HG03045 (cell line): ENCODE results near the gene PHOSPHO2.

Experiments used
- ATAC-seq: cut with Tn5 transposase; IDR thresholded peaks from one replicate; pipeline ENCODE4 v1.9.1; 2021; ENCODE audit warnings: mild to moderate bottlenecking, moderate library complexity; ENCODE audit not compliant: unreplicated experiment

Gene PHOSPHO2

DNA sequence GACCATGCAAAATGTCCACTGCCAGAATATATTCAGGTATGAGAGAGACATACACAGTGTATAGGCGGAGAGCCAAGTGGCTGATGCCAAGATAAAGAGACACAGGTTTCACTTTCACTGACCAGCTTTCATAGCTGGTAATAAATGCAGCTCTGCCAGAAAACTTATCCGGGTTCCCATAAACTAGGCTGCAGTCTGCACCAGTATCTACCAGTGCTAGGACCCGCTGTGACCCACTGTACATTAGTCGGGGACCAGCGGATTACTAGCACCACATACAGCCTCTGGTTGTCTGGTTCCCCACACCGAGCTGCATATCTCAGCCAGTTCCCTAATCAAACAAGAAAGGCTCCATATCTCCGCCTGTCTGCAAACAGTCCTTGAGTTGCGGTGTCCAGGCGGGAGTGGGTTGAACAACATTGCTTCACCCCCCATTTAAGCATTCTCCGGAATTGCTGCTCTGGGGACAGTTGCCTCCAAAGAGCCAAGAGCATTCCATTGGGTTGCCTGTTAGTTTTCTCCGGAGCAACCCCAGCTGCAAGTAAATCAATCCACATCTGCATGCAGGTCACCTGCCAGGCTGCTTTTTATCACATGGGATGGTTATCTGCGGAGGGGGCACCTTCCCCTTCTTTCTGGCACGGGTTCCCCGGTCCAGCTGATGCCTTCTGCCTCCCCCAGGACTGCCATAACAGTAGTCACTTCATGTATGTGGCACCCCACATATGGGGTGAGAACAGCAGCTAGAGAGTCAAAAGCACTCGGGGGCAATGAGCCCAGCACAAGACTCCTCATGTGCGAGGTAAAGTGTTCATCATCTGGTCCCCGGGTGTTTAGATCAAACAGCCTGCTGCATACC, 21.3 kb downstream of the PHOSPHO2 start:
- ATAC-seq = no peak

DNA sequence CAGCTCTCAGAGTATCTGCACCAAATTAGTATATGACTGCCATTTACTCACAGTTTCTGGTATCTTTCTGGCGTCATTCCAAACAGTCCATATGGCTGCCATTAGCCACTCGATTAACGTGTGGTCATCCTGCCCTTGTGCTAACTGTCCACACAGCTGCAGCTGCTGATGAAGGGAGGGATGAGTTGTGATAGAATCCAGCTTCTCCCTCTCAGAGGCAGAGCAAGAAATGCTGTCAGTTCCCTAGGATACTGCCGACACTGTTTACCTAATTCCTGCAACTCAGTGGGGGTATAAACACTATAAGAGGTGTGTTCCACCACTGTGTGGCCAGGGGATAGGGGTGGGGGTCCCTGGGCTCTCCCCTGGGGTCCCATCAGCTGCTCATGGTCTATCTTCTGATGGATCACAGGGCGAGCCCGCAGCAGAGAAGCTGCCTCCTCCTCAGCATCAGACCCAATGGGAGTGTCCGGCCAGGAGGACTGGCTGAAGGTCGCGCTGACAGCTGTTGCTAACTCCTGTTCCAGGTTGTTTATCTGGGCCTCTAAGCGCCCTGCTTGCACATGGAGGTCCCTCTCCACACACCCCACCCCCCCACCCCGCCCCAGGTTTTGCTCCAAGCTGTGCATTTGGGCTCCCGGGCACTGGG, 22.1 kb downstream of the PHOSPHO2 start:
- ATAC-seq = no peak

DNA sequence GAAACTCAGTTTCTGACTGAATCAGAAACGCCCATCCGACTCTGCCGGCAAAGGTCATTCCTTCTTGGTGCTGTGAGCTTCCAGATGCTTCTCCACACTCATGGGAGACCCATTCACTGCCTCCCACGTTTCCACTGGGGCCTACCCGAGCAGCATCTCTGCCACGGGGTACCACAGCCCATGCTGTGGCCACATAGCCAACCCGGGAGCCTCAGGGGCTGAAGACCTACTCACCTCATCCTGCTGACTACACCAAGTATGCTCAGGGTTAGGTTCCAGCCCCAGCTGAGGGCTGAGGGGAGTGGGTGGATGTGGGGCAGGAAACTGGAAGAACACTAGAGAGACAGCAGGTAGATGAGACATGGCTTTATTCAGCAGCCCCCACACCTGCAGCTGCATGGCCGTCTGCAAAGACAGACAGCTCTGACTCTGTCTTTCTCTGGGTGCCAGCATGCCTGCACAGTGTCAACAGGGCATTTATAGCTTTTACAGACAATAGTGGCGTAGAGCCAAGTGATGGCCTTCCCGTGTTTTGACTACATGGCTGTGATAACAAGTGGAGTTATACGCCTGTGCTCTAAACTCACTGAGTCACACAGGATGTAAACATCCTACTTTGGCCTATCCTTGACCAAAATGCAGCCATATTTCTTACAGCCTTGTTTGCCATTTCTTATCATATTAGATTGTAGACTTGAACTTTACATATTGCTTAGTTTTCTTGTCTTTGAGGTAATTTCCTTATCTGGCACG, 22.8 kb downstream of the PHOSPHO2 start:
- ATAC-seq = no peak

DNA sequence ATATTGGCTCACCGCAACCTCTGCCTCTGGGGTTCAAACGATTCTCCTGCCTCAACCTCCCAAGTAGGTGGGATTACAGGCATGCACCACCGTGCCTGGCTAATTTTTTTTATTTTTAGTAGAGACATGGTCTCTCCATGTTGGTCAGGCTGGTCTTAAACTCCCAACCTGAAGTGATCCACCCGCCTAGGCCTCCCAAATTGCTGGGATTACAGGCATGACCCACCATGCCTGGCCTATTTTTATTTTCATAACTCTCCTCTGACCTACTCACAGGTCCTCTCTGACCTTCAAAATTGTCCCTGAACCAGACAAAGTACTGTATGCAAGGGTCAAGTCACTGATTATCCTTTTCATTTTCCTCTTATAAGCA, 23.4 kb downstream of the PHOSPHO2 start:
- ATAC-seq = no peak

DNA sequence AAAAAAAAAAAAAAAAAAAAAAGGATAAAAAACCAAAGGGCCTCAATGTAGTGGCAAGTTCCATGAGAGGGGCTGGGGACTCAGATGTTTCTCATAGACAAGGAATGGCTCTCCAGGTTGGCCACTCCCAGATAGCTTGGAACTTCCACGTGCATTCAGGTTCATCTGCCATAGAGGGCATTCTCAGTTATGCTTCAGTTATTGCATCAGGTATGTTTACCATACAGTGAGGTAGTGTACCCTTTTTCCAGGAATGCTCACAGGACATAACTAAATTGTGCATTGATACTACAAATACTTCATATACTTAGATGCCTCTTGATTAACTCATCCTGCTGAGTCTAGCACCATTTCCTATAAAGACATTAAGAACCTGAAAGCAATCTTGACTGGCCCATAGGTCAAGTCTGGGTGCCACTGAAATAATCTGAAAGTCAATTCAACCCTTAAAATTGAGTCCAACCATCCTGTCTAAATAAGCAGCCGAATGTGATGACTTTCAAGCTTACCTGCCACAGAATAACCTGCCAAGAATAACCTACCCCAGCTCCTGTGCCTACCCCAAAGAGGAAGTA, 24.7 kb downstream of the PHOSPHO2 start:
- no peak for ATAC-seq

DNA sequence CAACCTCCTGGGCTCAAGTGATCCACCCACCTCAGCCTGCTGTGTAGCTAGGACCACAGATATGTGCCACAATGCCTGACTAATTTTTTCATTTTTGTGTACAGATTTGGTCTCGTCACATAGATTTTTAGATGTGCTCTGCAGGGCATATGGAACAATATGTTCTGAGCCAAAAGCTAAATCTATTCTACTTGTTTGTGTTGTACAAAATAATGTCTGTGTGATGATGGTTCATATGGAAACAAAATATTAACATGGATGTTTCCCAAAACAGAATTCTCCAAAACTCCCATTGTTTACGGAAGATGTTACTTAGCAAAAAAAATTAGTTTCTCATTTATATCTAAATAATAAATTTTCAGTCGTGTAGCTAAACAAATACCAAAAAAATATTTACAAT, 26.7 kb downstream of the PHOSPHO2 start:
- no peak for ATAC-seq

DNA sequence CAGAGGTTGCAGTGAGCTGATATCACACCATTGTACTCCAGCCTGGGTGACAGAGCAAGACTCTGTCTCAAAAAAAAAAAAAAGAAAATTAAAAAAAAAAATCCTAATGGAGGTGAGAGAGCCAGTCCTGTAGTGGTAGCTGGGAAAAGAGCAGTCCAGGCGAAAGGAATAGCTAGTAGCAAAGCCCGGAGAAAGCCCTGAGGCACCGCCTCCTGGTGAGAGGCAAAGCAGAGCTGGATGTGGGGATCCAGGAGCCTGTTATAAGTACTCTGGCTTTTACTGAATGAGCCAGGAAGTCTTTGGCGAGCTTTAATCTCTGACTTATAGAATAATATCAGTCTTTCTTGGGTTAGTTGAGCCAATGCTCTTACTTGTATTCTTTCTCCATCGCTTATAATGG, 32.8 kb downstream of the PHOSPHO2 start:
- no peak for ATAC-seq

DNA sequence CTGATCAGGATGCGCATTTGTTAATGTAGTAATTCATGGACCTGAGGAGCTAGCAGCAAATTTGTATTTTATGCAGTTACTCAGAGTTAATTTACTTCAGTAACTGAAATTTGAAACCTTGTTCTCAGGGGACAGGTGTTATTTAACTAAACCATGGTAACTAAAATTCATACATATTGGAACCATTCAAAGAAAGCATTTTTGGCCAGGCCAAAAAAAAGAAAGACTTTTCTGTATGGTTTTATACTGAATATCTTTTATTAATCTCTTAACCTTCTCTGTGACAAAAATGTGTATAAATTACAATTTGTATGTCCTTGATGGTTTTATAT, 35.0 kb downstream of the PHOSPHO2 start:
- ATAC-seq = no peak

DNA sequence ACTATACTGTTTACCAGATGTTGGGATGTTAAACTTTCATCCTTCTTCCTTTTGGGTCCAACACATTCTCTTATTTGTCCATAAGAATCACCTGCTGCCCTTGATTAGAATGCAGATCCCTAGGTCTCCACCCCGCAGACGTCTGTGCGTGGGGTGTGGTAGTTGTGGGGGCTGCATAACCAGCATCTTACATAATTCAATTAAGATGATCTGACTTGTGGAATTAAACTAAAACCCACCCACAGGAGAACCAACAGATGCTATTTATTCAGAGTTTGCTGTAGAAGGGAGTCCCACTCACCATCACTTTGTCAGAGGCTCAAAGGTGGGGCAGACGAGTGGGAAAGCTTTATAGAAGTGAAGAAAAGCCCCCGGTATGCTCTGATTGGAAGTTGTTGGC, 37.8 kb downstream of the PHOSPHO2 start:
- ATAC-seq = no peak

DNA sequence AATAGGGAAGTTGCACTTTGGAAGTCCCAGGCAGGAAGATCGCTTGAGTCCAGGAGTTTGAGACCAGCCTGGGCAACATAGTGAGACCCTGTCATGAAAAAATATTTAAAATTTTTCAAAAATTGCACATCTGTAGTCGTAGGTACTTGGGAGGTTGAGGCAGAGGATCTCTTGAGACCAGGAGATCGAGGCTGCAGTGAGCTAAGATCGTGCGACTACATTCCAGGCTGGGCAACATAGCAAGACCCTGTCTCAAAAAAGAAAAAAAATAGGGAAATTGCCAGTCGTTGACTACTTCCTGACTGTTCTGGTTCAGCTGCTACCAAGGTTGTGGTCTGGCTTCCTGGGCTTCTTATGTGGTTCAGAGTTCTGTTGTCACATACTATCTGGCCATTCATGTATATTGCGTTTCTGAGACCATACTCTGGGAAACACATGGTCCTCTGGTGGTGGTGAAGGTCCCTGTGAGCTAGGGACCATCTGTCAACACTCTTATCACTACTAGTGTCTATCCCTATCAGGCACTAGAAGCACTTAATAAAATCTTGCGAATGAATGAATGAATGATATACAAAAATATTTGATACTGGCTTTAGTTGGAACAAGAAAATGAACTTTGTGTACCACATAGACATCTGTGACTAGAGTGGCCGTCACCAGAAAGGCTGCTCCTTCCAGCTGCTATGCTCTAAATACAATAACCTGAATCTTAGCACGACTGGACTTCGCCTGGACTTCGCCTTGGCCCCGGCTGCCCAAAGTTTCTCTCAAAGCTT, 38.5 kb downstream of the PHOSPHO2 start:
- ATAC-seq = no peak

DNA sequence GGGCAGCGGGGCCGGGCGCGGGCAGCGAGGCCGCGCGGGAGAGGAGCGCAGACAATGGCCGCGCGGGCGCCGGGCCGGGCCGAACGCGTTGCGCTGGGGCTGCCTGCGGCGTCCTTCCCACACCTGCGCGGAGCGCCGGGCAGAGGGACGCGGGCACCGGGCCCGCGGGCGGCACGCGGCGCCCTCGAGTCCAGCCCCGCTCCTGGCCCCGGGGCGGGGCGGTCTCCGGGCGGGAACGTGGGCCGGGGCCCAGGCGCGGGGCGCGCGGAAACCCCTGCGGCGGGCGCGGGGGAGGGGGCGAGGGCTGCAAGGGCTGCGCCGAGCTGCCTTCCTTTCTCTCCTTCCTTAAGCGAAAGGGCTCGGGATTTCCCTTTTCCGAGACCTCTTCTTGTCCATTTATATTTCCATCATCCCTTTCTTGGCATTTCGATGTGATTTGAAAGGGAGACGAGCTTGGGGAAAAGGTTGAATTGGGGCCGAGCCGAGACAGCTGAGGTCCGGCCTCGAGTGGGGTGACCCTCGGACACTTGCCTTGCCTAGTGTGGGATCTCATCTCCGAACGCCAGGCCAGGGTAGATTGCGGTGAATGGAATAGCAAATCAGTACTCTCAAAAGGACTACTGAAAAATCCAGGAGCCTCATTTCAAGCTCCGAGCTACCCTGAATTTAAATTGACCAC, 40.0 kb downstream of the PHOSPHO2 start:
- peak; percentile 47 for ATAC-seq

DNA sequence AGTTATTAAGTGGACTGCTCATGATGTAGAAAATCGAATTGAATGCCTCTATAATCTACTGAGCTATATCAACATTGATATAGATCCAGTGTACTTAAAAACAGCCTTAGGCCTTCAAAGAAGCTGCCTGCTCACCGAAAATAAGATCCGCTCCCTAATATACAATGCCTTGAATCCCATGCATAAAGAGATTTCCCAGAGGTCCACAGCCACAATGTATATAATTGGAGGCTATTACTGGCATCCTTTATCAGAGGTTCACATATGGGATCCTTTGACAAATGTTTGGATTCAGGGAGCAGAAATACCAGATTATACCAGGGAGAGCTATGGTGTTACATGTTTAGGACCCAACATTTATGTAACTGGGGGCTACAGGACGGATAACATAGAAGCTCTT, 41.4 kb downstream of the PHOSPHO2 start:
- ATAC-seq = no peak

DNA sequence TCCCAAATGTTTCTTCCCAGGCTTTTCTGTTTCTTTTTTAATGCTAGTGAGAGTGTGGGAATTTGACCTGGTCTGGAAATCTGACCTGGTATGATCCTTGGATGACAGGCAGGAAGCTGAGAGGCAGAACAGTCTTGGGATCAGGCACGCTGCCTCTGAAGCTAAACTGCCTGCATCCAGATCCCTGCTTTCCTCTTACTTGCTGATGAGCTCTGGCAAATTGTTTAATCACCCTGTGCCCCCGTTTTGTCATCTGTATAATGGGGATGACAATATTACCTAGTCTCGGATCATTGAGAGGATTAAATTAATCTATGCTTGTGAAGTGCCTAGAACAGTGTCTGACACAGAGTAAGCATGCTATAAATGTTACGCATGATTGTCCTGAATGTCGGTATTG, 42.6 kb downstream of the PHOSPHO2 start:
- no peak for ATAC-seq

DNA sequence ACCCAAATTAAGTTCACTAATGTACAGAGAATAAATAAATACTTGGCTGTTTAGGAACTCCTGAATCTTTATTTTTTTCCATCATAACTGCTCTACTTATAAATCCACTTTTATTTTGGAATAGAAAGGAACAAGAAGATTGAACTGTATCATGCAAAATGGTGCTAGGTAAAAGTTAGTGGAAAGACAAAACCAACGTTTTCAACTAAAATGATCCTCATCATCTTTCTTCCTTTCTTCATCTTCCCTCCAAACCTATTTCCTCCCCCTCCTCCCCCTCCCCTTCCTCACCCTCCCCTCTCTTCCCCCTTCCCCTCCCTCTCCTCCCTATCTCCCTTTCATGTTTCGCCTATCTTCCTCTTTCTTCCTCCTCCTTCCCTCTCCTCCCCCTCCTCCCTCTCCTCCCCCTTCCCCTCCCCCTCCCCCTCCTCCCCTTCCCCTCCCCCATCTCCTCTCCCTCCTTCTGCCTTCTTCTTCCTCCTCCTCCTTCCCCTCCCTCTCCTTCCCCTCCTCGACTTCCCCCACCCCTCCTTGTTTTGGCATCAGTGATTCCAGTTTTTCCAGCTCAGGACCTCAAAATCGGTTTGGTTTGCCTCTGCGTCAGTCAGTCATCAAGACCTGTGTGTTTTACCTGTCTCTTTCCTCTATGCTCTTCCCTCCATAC, 44.4 kb downstream of the PHOSPHO2 start:
- no peak for ATAC-seq

DNA sequence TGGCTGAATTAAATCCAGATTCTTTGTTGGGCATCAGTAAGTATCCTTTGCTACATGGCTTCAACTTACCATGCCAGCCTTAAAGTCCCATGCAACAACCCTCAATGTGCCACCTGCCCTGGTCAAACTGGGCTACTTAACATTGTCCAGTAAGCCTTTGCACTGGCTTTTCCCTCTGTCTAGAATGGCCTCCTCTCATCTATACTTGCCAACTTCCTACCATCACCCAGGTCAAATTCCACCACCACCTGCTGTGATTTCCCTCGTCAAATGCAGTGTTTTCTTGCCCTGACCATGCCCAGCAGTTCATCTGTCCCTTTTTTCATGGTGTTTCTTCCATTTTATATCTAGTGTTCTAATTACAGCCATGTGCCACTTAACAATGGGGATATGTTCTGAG, 45.1 kb downstream of the PHOSPHO2 start:
- no peak for ATAC-seq

DNA sequence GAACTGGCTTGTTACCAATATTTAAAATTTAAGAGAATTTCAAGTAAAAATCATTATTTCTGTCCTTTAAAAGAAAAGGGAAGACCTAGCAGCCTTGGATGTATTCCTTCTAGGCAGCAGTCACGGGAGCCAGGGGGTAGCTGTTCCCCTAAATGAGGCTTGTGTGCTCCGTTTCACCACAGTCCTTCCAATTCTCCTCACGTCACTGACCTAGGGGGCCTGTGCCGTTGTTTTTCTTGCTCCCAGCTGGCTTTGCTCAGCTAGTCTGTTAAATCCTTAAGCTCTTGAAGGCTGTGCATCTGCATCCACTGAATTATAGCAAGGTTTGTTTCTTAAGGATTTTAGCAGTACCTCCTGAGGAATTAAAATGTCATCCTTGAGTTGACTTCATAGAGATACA, 49.3 kb downstream of the PHOSPHO2 start:
- no peak for ATAC-seq

DNA sequence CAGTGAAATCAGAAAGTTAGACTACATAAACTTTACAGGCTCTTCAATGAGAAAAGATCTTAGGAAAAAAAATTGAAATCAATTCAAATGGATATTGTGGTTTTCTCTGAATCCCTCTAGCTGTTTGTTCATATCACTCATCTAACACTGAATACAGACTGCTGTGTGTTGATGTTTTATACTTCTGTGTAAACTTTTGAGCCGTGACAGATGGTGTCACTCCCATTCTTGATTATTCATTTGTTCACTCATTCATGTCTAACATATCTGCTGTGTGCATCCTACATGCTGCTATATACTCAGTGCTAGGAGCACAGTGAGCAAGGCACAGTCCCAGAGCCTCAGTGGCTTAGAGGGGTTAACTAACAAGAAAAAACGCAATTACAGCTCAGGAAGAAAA, 52.0 kb downstream of the PHOSPHO2 start:
- no peak for ATAC-seq

DNA sequence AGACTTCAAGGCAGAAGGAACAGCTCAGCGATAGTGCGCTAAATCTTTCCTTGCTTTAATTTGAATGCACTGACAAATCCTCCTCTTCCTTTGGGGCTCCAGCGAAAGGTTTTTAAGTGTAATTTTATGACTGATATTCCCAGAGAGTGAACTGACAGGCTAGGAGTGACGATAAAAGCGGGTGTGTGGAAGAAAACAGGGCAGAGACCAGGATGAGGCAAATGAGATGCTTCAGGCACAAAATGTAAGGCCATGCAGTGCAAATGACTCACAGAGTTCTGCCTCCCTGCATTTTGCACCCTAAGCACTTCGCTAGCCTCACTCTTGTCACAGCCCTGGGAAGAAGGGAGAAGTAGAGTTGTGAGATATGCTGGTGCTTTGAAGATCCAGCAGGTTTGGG, 54.0 kb downstream of the PHOSPHO2 start:
- ATAC-seq = no peak
